Large intestine (tissue), 3 donors: ENCODE data around the gene LGMN. TPM values are rescaled to one million over a fixed set of nuclear protein-coding genes. Genes with fewer than 3 reads are reported as not detected.
"Not testable (repeated sequence)": the region's sequence is repeated elsewhere in the genome, so short reads cannot be mapped to it uniquely, and the experiment has no call there.

ENCODE experiments used
- DNase-seq, 2 donors: peaks; one replicate each; pipeline versions ENCODE4 v3.0.0 to v3.0.0-alpha.2; 2013
- H3K27ac ChIP-seq: one replicate; pipeline ENCODE4 v1.5.1; 2013; ENCODE audit warnings: low read length
- H3K27me3 ChIP-seq: 2 replicates; pipeline ENCODE4 v1.6.1; 2013; ENCODE audit warnings: low read length; ENCODE audit not compliant: control insufficient read depth, insufficient read depth
- H3K36me3 ChIP-seq: 2 replicates; pipeline ENCODE4 v1.6.1; 2013; ENCODE audit warnings: low read length; ENCODE audit not compliant: control insufficient read depth, insufficient read depth
- H3K4me1 ChIP-seq: one replicate; pipeline ENCODE4 v1.6.1; 2013; ENCODE audit warnings: low read length; ENCODE audit not compliant: control insufficient read depth, insufficient read depth
- H3K4me3 ChIP-seq: one replicate; pipeline ENCODE4 v1.5.1; 2013; ENCODE audit warnings: low read length
- H3K9me3 ChIP-seq: one replicate; pipeline ENCODE4 v1.6.1; 2013; ENCODE audit warnings: mild to moderate bottlenecking, low read depth, low read length, moderate library complexity; ENCODE audit not compliant: control insufficient read depth
- WGBS: methylation state at CpG from one replicate; pipeline ENCODE4 v1.1.5; 2013; ENCODE audit warnings: low lambda C conversion rate; ENCODE audit not compliant: insufficient coverage; 5-methylcytosine and 5-hydroxymethylcytosine counted together
- polyA plus RNA-seq: library from polyadenylated mRNA; unstranded; fragments of 120-200 nt; gene quantifications from one replicate; pipeline ENCODE4 v1.2.1, GENCODE V29; 2013

The LGMN gene
- polyA plus RNA-seq, 1 donor: 269 TPM

- Histone ChIP-seq H3K4me3 (peak overlapping the region; percentile 16), H3K4me1 (peaks cover 7% of the 10 kb centered on the region), H3K36me3 (peaks cover 12% of the 10 kb centered on the region), H3K27me3 (peaks cover 10% of the 10 kb centered on the region), H3K9me3 (no peaks in the 10 kb centered on the region), H3K27ac (no peak overlapping the region)
- no CpG with 5 or more reads among the region's 80 CpGs for WGBS
- peak in 1 of 2 donors; percentile 65 for DNase-seq
These were observed 60.6 kb downstream of the LGMN start for GRCh38 chr14:92687681-92688433.

GRCh38 chr14:92686900-92687427 is 61.5 kb downstream of the LGMN start:
- Histone ChIP-seq H3K27me3 (peaks cover 10% of the 10 kb centered on the region), H3K9me3 (no peaks in the 10 kb centered on the region), H3K4me1 (peaks cover 5% of the 10 kb centered on the region), H3K27ac (no peak overlapping the region), H3K4me3 (peak overlapping the region; percentile 30), H3K36me3 (peaks cover 14% of the 10 kb centered on the region)
- no CpG with 5 or more reads among the region's 45 CpGs for WGBS
- peak; percentile 49 to 79 for DNase-seq

GRCh38 chr14:92686411-92686899 is 62.0 kb downstream of the LGMN start:
- WGBS: no CpG with 5 or more reads among the region's 9 CpGs
- Histone ChIP-seq H3K27me3 (peaks cover 10% of the 10 kb centered on the region), H3K36me3 (peaks cover 14% of the 10 kb centered on the region), H3K4me3 (no peak overlapping the region), H3K27ac (no peak overlapping the region), H3K4me1 (peaks cover 5% of the 10 kb centered on the region), H3K9me3 (no peaks in the 10 kb centered on the region)
- DNase-seq: no peak

- Histone ChIP-seq H3K27ac (no peak overlapping the region), H3K4me1 (peaks cover 7% of the 10 kb centered on the region), H3K9me3 (no peaks in the 10 kb centered on the region), H3K36me3 (peaks cover 14% of the 10 kb centered on the region), H3K27me3 (peaks cover 10% of the 10 kb centered on the region), H3K4me3 (no peak overlapping the region)
- DNase-seq: no peak
- WGBS: no CpG with 5 or more reads among the region's 4 CpGs
These were observed 62.6 kb downstream of the LGMN start for GRCh38 chr14:92685784-92686355.

DNA sequence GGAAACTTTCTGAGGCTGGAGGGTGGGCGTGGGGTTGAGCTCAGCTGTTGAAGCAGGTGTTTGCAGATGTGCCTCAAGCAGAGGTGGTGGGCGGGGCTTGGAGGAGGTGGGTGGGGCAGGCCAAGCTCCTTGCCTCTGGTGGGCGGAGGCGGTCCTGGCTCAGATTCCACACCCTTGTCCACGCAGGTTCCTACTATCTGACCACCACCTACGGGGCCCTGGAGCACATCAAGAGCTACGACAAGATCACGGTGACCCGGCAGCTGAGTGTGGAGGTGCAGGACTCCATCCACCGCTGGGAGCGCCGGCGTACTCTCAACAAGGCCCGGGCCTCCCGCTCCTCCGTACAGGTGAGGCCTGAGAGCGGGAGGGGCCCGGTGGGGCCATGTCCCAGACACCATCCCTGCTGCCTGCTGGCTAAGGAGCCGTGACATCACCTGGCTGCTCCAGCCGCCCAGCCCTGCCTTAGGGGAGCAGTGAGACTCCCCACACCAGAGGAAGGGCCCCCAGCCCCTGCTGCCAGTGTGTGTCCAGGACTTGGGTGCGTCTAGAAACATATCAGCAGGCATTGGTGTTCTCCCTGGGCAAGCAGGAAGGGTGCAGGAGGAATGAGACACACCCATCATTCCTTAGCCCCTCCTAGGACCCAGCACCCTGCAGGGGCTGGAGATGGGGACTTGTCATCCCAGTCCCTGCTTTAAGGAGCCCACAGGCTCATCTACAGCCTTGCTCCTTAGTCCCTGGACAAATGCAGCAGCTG is 63.4 kb downstream of the LGMN start:
- DNase-seq: no peak
- Histone ChIP-seq H3K27me3 (peaks cover 10% of the 10 kb centered on the region), H3K36me3 (peaks cover 14% of the 10 kb centered on the region), H3K4me1 (peaks cover 11% of the 10 kb centered on the region), H3K4me3 (no peak overlapping the region), H3K27ac (no peak overlapping the region), H3K9me3 (no peaks in the 10 kb centered on the region)
- no CpG with 5 or more reads among the region's 21 CpGs for WGBS

GRCh38 chr14:92683041-92683440 is 65.4 kb downstream of the LGMN start:
- H3K4me3 ChIP-seq: no peak overlapping the region
- peaks cover 8% of the 10 kb centered on the region for H3K27me3 ChIP-seq
- WGBS: 100% methylated on average over 1 of the region's 8 CpGs
- H3K4me1 ChIP-seq: peaks cover 11% of the 10 kb centered on the region
- H3K9me3 ChIP-seq: no peaks in the 10 kb centered on the region
- DNase-seq: no peak
- H3K36me3 ChIP-seq: peaks cover 28% of the 10 kb centered on the region
- no peak overlapping the region for H3K27ac ChIP-seq

- Histone ChIP-seq H3K27ac (no peak overlapping the region), H3K4me3 (no peak overlapping the region), H3K27me3 (no peaks in the 10 kb centered on the region), H3K4me1 (peaks cover 6% of the 10 kb centered on the region), H3K36me3 (peaks cover 42% of the 10 kb centered on the region), H3K9me3 (no peaks in the 10 kb centered on the region)
- no CpG with 5 or more reads among the region's 13 CpGs for WGBS
- peak; percentile 80 to 83 for DNase-seq
These were observed 67.4 kb downstream of the LGMN start for GRCh38 chr14:92680781-92681650.

DNA sequence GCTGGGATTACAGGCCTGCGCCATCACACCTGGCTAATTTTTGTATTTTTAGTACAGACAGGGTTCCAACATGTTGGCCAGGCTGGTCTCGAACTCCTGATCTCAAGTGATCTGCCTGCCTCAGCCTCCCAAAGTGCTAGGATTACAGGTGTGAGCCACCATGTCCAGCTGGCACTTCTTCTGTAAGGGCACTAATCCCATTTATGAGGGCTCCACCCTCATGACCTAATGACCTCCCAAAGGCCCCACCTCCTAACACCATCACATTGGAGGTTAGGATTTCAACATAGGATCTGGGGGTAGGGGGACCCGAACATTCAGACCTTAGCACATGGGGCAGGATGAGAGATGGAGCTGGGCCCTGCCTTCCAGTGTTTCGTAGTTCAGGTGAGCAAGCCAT is 68.1 kb downstream of the LGMN start:
- WGBS: no CpG with 5 or more reads among the region's 4 CpGs
- H3K36me3 ChIP-seq: peaks cover 42% of the 10 kb centered on the region
- H3K4me1 ChIP-seq: not testable (repeated sequence)

GRCh38 chr14:92679246-92679645 is 69.2 kb downstream of the LGMN start:
- Histone ChIP-seq H3K27ac (no peak overlapping the region), H3K36me3 (peaks cover 39% of the 10 kb centered on the region), H3K27me3 (no peaks in the 10 kb centered on the region), H3K4me1 (peaks cover 6% of the 10 kb centered on the region), H3K9me3 (no peaks in the 10 kb centered on the region), H3K4me3 (no peak overlapping the region)
- DNase-seq: no peak
- WGBS: no CpG with 5 or more reads among the region's 4 CpGs

More for the DNA sequence above, 68.1 kb downstream of the LGMN start:
- DNase-seq, H3K4me3 ChIP-seq, H3K27me3 ChIP-seq, H3K9me3 ChIP-seq, H3K27ac ChIP-seq: not testable (repeated sequence)
